NCI-H2196 (cell line): ENCODE measurements around the gene WNT3A.
"Not testable (repeated sequence)": the region's sequence is repeated elsewhere in the genome, so short reads cannot be mapped to it uniquely, and the experiment has no call there.

Experiments
- DNase-seq: peaks from one replicate; lab custom pipeline; 2025; ENCODE audit not compliant: unreplicated experiment; lab: John Stamatoyannopoulos, UW

WNT3A gene

DNA sequence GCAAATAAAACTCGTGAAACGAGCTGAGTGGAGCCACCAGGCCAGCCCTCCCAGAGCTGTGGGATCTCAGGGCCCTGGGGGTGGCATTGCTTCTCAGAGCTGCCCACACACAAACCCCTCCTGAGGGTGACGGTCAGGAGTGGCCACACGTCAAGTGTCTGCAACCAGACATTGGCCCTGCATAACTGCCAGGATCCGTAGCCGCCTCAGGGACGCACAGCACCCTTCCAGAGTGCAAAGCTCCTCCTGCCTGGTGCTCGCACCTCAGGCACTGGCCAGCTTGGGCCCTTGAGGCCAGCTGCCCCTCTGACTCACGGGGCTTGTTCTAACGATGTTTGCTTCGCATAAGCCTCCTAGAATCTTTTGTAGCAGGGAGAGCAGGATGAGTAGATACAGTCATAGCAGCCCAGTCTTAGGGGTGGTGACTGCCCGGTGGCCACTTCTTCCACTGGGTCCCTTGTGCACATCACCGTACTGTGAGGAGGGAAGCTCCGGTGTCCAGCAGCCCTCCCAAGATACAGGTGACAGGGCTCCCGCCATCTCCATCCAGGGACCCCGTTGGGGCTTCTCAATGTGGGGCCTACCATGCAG, 5.0 kb downstream of the WNT3A start:
- DNase-seq: no peak

DNA sequence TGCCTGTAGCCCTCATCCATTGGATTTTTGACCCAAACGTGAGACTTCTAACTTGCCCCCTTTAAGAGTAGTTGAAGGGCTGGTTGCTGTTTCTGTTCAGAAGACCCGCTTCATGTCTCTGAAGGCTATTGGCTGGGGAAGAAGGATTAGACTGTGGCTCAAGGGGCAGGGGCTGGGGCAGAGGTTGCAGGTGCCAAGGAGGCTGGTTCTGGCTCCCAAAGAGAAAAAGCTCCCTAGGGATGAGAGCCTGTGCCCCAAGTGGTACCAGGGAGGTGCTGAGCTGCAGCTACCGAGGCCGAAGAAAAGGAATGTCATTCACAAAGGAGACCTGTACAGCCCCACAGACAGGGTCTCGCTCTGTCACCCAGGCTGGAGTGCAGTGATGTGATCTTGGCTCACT, 5.8 kb downstream of the WNT3A start:
- no peak for DNase-seq

DNA sequence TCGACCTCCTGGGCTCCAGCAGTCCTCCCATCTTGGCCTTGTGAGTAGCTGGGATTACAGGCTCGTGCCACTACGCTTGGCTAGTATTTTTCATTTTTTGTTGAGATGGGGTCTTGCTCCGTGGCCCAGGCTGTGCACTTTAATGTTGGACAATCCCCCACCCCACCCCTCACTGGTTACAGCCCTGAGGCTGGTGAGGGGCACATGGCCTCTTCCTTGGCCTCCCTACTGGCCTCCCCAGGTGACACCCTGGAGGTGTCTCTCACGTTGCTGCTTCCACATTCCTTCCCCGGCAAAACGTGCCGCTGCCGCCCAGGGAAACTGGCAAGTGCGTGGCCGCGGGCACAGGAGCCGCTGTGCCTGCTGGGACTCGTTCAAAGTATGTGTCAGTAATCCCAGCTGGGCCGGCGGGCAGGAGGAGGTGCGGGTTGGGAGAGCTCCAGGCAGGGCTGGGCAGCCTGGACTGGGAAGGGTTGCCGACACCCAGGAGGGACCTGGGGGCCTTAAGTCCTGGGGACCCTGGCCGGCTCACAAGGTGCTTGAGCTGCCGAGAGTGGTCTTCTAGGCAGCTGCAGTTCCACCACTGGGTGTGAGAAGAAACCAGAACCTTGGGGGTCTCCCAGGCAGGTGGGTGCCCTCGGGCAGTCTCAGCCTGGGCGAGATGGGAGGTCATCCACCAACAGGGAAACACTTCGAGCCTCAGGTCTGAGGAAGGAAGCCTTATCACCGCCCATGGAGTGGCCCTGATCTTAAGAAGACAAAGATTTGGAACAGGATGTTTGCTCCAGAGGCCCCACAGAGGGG, 6.5 kb downstream of the WNT3A start:
- no peak for DNase-seq

- peak; percentile 25 for DNase-seq
Measured at GRCh38 chr1:228013935-228014930, 7.4 kb downstream of the WNT3A start.

GRCh38 chr1:228015276-228016180, 8.7 kb downstream of the WNT3A start:
- DNase-seq: no peak

- no peak for DNase-seq
Measured at GRCh38 chr1:228016181-228016510, 9.3 kb downstream of the WNT3A start.

DNA sequence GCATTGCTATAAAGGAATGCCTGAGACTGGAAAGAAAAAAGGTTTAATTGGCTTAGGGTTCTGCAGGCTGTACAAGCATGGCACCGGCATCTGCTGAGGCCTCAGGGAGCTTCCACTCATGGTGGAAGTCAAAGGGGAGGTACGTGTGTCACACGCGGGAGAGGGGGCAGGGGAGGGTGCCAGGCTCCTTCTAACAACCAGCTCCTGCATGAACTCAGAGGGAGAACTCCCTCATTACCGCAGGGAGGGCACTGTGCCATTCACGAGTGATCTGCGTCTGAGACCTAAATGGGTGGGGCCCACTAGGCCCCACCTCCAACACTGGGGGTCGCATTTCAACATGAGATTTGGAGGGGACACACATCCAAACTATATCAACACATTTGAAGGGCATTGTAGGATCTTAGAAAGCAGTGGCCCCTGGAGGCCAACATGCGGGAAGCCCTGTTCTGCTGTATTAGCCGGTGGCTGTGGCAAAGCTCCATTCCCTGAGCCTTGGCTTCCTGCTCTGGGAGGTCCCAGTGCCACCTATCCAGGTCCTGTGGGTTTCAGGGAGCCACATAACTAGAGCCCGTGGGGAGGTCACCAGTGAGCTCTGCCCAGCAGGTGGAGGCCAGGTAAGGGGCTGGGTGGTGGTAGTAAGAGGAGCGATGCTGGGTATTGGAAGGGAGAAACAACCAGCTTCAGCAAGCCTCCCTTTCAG, 10.0 kb downstream of the WNT3A start:
- DNase-seq: no peak

DNA sequence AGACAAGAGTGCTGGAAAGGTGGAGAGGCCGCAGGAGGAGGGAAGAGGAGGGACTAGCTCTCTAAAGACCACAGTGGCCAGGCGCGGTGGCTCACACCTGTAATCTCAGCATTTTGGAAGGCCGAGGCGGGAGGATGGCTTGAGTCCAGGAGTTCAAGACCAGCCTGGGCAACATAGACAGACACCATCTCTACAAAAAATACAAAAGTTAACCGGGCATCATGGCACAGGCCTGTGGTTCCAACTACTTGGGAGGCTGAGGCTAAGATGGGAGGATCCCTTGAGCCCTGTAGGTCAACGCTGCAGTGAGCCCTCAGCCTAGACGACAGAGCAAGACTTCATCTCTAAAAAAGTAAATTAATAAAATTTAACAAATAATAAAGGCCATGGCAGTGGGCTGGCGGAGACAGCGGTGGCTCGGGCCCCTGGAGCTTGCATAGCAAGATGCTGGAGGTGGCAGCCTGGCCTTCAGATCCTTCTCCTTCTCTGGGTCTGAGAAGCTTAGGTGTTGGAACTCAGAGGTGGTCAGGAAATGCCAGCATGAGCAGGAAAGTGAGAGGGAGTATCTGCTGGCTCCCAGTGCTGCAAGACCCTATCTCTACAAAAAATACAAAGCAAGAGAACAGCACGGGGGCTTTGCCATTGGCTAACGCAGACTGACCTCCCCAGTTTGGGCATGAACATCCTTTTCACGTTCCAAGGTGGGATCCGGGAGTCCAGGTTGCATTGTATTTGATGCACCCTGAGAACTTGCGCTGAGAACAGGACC, 10.7 kb downstream of the WNT3A start:
- DNase-seq: no peak

- no peak for DNase-seq
Measured at GRCh38 chr1:228018125-228018398, 11.3 kb downstream of the WNT3A start.

GRCh38 chr1:228018961-228019721, 12.3 kb downstream of the WNT3A start:
- no peak for DNase-seq

DNA sequence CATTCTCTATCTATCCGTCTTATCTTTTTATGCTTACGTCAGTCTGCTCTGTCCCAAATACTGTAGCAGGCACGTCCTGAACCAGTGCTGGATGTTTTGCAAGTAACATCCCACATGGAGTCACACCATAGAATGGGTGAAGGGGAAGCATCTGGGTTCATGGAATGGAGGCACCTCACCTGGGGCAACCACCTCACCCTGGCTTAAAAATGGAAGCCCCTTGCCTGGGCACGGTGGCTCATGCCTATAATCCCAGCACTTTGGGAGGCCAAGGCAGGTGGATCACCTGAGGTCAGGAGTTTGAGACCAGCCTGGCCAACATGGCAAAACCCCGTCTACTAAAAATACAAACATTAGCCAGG, 12.9 kb downstream of the WNT3A start:
- not testable (repeated sequence) for DNase-seq

DNA sequence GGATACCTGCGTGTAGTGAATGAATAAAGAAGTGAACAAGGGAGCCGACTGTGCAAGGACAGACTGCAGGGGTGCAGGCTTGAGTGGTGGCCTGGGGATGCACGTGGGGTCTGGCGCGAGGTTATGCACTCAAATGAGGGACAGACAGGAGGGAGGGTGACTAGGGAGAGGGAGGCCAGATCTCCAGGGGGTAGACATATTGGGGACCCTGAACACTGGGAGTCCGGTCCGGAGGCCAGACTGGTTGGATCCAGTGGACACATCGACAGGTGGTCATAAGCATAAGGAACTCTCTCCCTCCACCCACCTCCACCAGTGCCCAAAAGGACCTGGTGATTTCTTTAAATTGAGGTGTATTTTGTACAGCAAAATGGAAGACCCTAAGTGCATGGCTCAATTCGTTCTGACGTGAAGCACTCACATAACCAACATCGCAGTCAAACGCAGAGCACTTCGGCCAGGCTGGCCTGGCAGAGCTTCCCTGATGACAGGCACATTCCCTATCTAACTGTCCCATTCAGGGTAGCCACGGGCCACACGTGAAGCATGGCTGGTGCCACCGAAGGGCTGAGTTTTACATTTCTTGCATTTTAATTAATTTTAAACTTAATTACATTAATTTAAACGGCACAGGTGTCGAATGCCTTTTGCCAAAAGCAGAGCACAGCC, 14.0 kb downstream of the WNT3A start:
- DNase-seq: no peak

- peak; percentile 35 for DNase-seq
Measured at GRCh38 chr1:228021355-228022030, 14.7 kb downstream of the WNT3A start.

DNA sequence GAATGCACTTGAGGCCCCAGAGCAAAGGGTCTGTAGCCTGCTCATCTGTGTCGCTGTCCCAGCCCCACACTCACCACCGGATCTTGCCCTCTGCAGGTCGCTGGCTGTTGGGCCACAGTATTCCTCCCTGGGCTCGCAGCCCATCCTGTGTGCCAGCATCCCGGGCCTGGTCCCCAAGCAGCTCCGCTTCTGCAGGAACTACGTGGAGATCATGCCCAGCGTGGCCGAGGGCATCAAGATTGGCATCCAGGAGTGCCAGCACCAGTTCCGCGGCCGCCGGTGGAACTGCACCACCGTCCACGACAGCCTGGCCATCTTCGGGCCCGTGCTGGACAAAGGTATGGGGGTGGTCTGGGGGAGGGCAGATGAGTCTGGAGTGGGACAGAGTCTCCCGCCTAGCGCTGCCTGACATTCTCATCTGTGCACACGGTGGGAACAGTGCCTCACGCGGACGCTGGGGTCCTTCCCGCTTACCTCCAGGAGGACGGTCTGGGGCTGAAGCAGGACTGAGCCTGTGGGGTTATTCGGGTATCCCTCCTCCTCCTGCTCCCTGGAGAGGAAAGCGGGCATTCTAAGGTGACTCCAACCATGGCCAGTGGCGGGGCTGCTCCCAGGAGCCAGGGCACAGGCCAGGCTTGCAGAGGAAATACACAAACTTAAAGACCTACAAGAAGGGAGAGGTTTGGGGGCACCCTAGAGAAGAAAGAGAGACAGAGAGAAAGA, 15.9 kb downstream of the WNT3A start:
- no peak for DNase-seq

GRCh38 chr1:228023294-228023639, 16.5 kb downstream of the WNT3A start:
- DNase-seq: no peak

GRCh38 chr1:228029281-228029680, 22.5 kb downstream of the WNT3A start:
- DNase-seq: no peak
